ENCODE data around the gene INAFM1. TPM values are rescaled to one million over a fixed set of nuclear protein-coding genes. Genes with fewer than 3 reads are reported as not detected.

Gene INAFM1
- total and polyA plus RNA-seq, 9 of the 15 experiments (the other 6 are each of a cell fraction or from before 2014, with no cell fraction given) = 0.71 to 30.9 (median 3.1) TPM

DNA sequence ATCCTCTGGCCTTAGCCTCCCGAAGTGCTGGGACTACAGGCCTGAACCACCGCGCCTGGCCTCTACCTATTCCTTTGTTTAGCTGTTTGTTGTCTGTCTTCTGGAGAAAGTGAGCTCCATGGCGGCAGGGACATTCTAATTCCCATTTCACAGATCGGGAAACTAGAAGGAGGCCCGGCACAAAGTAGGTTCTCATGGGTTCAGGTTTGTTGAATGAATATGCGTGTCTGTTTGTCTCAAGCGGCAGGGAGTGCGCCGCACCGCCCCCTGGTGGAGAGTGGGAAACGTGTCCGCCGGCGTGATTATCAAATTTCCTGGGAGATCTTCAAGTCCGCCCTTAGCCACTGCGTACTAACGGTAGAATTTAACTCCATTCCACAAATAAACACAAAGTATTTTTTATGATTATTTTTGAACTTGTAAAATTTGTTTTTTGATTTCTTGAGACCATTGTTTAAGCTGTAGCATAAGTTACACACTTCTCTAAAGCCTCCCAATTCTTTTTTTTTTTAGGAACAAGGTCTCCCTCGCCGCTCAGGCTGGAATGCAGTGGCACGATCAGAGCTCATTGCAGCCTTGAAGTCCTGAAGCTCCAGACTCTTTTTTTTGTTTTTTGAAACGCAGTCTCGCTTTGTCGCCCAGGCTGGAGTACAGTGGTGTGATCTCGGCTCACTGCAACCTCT is 27.2 kb upstream of the INAFM1 start (continued):
- TF ChIP-seq TOE1 (IDR thresholded peaks at IDR 0.05; ENCODE audit: borderline replicate concordance) (peak; percentile 76), TOE1 (CRISPR knock-in tag; IDR thresholded peaks at IDR 0.05; ENCODE audit: borderline replicate concordance, low read depth) (no peak), CTCF (IDR thresholded peaks at IDR 0.05 in 2 of 3, conservative IDR thresholded peaks at IDR 0.05 in 1 of 3; ENCODE audit: insufficient read depth in 2 of 3, low read depth in 1 of 3, low read length in 3 of 3) (peak; percentile 87 to 98 (median 92)), HNRNPLL (IDR thresholded peaks at IDR 0.05; ENCODE audit: low read depth, low read length, poor library complexity, severe bottlenecking) (no peak), KDM1A (IDR thresholded peaks at IDR 0.05) (peak; percentile 91 to 96), ELF2 (CRISPR knock-in tag; IDR thresholded peaks at IDR 0.05) (peak; percentile 30; the same call in 1 of the 2 replicates), RBM14 (IDR thresholded peaks at IDR 0.05; ENCODE audit: borderline replicate concordance, insufficient read depth, low read depth, low read length) (no peak)
- TF ChIP-seq, protein P1, sequence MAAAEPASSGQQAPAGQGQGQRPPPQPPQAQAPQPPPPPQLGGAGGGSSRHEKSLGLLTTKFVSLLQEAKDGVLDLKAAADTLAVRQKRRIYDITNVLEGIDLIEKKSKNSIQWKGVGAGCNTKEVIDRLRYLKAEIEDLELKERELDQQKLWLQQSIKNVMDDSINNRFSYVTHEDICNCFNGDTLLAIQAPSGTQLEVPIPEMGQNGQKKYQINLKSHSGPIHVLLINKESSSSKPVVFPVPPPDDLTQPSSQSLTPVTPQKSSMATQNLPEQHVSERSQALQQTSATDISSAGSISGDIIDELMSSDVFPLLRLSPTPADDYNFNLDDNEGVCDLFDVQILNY (CRISPR knock-in tag; IDR thresholded peaks at IDR 0.05) = no peak
- TF ChIP-seq, protein P2, sequence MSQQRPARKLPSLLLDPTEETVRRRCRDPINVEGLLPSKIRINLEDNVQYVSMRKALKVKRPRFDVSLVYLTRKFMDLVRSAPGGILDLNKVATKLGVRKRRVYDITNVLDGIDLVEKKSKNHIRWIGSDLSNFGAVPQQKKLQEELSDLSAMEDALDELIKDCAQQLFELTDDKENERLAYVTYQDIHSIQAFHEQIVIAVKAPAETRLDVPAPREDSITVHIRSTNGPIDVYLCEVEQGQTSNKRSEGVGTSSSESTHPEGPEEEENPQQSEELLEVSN (IDR thresholded peaks at IDR 0.05; ENCODE audit: borderline replicate concordance in 1 of 2, extremely low read depth in 1 of 2, insufficient read depth in 1 of 2, insufficient read length in 1 of 2, low read depth in 1 of 2, low read length in 1 of 2, poor library complexity in 1 of 2, severe bottlenecking in 1 of 2) = peak in 1 of 2 experiments; percentile 31
- TF ChIP-seq, protein P3, sequence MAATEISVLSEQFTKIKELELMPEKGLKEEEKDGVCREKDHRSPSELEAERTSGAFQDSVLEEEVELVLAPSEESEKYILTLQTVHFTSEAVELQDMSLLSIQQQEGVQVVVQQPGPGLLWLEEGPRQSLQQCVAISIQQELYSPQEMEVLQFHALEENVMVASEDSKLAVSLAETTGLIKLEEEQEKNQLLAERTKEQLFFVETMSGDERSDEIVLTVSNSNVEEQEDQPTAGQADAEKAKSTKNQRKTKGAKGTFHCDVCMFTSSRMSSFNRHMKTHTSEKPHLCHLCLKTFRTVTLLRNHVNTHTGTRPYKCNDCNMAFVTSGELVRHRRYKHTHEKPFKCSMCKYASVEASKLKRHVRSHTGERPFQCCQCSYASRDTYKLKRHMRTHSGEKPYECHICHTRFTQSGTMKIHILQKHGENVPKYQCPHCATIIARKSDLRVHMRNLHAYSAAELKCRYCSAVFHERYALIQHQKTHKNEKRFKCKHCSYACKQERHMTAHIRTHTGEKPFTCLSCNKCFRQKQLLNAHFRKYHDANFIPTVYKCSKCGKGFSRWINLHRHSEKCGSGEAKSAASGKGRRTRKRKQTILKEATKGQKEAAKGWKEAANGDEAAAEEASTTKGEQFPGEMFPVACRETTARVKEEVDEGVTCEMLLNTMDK (IDR thresholded peaks at IDR 0.05; ENCODE audit: borderline replicate concordance, insufficient read depth, low read depth, low read length, poor library complexity, severe bottlenecking) = peak; percentile 68
- TF ChIP-seq, protein P4, sequence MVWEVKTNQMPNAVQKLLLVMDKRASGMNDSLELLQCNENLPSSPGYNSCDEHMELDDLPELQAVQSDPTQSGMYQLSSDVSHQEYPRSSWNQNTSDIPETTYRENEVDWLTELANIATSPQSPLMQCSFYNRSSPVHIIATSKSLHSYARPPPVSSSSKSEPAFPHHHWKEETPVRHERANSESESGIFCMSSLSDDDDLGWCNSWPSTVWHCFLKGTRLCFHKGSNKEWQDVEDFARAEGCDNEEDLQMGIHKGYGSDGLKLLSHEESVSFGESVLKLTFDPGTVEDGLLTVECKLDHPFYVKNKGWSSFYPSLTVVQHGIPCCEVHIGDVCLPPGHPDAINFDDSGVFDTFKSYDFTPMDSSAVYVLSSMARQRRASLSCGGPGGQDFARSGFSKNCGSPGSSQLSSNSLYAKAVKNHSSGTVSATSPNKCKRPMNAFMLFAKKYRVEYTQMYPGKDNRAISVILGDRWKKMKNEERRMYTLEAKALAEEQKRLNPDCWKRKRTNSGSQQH (CRISPR knock-in tag; IDR thresholded peaks at IDR 0.05) = peak; percentile 65; the same call in 1 of the 2 replicates

All from K562 (cell line).